GM19372 (cell line): Measurements from ENCODE around the gene VHLL.

Experiments
- ATAC-seq: cut with Tn5 transposase; IDR thresholded peaks from one replicate; pipeline ENCODE4 v1.9.1; 2021; ENCODE audit warnings: mild to moderate bottlenecking, low read depth, moderate library complexity; ENCODE audit not compliant: unreplicated experiment

VHLL gene

GRCh38 chr1:156293098-156293434 lies 6.0 kb downstream of the VHLL start:
- no peak for ATAC-seq

- no peak for ATAC-seq
Observed at GRCh38 chr1:156291226-156292061, 7.7 kb downstream of the VHLL start.

- no peak for ATAC-seq
Observed at GRCh38 chr1:156289857-156290256, 9.2 kb downstream of the VHLL start.

GRCh38 chr1:156286061-156286460 lies 13.0 kb downstream of the VHLL start:
- ATAC-seq = no peak

- no peak for ATAC-seq
Observed at GRCh38 chr1:156285437-156285836, 13.7 kb downstream of the VHLL start.

- no peak for ATAC-seq
Observed at GRCh38 chr1:156284757-156285156, 14.3 kb downstream of the VHLL start.

- no peak for ATAC-seq
Observed at GRCh38 chr1:156284112-156284511, 15.0 kb downstream of the VHLL start, which contains the start of gene TMEM79. TSS of gene TMEM79 (plus strand) at chr1:156284325. CDS start at chr1:156285227, 902 bp downstream.

GRCh38 chr1:156283521-156283920 lies 15.6 kb downstream of the VHLL start:
- no peak for ATAC-seq

- ATAC-seq = peak; percentile 86
Observed at GRCh38 chr1:156282479-156283222, 16.5 kb downstream of the VHLL start, which contains the start of gene SMG5. TSS of gene SMG5 (minus strand) at chr1:156282825. CDS start at chr1:156282680, 145 bp downstream.

- no peak for ATAC-seq
Observed at GRCh38 chr1:156281693-156282478, 17.2 kb downstream of the VHLL start.

- no peak for ATAC-seq
Observed at GRCh38 chr1:156281281-156281680, 17.8 kb downstream of the VHLL start.

- ATAC-seq = no peak
Observed at GRCh38 chr1:156279837-156280236, 19.3 kb downstream of the VHLL start.

- no peak for ATAC-seq
Observed at GRCh38 chr1:156276966-156277381, 22.1 kb downstream of the VHLL start.

GRCh38 chr1:156276532-156276931 lies 22.6 kb downstream of the VHLL start:
- ATAC-seq = no peak

GRCh38 chr1:156270314-156270713 lies 28.8 kb downstream of the VHLL start:
- no peak for ATAC-seq

GRCh38 chr1:156268336-156268735 lies 30.8 kb downstream of the VHLL start:
- no peak for ATAC-seq

- no peak for ATAC-seq
Observed at GRCh38 chr1:156266051-156266450, 33.1 kb downstream of the VHLL start.

GRCh38 chr1:156263288-156263655 lies 35.8 kb downstream of the VHLL start:
- no peak for ATAC-seq

GRCh38 chr1:156262461-156263287 lies 36.4 kb downstream of the VHLL start:
- no peak for ATAC-seq

- no peak for ATAC-seq
Observed at GRCh38 chr1:156260896-156261295, 38.2 kb downstream of the VHLL start.
